Measurements from ENCODE around the gene NEXN.

NEXN gene

DNA sequence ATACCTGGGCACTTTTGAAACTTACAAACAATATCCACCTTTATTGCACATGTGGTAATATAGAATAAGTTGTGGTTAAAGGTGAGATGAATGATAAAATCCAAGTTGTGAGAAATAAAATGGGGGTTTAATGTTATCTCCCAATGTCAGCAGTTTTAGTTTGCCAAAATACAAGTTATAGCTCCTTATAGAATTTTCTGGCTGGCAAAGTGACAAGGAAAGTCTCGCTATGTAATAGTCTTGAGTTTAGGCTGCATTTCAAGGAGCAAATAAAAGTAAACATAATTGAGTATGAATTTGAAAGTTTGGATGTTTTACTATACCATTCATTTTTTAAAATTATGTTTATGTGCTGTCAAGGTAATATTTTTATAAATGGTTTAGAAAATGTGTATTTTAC is 15.0 kb upstream of the NEXN start:
- Histone ChIP-seq H3K36me3 (ENCODE audit: control insufficient read depth, insufficient read depth, low read length) (no peaks in the 10 kb centered on the region; the same call in 1 of the 2 replicates), H3K27me3 (replicated peaks; ENCODE audit: control insufficient read depth, insufficient read depth, low read length) (no peaks in the 10 kb centered on the region), H3K4me3 (replicated peaks; ENCODE audit: low read depth, low read length) (no peak overlapping the region)
- no peak for DNase-seq (ENCODE audit: extremely low read depth, insufficient read length)
- TF ChIP-seq, protein P1, sequence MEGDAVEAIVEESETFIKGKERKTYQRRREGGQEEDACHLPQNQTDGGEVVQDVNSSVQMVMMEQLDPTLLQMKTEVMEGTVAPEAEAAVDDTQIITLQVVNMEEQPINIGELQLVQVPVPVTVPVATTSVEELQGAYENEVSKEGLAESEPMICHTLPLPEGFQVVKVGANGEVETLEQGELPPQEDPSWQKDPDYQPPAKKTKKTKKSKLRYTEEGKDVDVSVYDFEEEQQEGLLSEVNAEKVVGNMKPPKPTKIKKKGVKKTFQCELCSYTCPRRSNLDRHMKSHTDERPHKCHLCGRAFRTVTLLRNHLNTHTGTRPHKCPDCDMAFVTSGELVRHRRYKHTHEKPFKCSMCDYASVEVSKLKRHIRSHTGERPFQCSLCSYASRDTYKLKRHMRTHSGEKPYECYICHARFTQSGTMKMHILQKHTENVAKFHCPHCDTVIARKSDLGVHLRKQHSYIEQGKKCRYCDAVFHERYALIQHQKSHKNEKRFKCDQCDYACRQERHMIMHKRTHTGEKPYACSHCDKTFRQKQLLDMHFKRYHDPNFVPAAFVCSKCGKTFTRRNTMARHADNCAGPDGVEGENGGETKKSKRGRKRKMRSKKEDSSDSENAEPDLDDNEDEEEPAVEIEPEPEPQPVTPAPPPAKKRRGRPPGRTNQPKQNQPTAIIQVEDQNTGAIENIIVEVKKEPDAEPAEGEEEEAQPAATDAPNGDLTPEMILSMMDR (IDR thresholded peaks at IDR 0.05; ENCODE audit: insufficient read depth, low read length, poor library complexity, severe bottlenecking), result no peak

DNA sequence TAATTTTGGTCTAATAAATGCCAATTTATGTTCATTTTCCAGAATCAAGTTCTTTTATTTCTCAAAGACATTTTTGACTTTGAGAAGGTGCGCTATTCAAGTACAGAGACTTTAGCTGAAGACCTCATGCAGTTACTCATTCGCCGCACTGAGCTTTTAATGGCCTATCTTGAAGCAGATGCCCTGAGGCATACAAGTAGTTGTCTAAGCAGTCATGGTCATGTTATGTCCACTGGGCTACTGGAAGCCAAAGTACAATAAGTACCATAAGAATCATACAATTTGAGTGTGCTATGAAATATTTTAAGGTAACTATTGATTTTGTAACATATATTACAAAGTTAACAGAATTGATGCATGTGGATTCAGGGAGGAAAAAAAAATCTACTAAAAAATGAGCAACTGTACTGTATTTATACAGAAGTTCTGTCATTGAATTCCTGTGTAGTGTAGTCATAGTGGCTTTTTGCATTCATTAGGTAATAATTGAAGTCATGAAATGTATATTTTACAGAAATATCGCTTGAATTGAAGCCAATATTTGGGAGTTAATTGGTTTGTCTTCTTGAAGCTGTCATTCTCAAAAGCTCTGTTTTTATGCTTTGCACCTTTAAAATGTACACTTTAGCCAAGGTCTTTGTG is 13.5 kb upstream of the NEXN start:
- DNase-seq (ENCODE audit: extremely low read depth, insufficient read length), result no peak
- no peaks in the 10 kb centered on the region for H3K36me3 ChIP-seq (ENCODE audit: control insufficient read depth, insufficient read depth, low read length)

DNA sequence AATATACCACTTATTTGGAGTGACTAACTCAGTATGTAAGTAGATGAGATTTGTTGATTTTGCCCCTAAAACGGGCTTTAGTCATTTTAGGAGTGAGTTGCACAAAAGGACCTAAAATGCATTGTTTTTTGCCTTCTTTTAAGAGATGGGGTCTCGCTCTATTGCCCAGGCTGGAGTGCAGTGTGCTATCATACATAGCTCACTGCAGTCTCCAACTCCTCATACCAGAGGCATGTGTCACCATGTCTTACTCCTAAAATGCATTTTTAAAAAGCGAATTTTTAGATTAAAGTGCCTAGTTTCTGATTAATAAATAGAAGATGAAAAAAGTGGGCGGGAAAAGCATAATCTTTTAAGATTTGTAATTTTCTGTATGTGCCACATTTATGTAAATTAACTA is 11.5 kb upstream of the NEXN start:
- TF ChIP-seq, protein P1 (IDR thresholded peaks at IDR 0.05; ENCODE audit: insufficient read depth, low read length, poor library complexity, severe bottlenecking), result no peak
- Histone ChIP-seq H3K4me3 (replicated peaks; ENCODE audit: low read depth, low read length) (no peak overlapping the region), H3K36me3 (ENCODE audit: control insufficient read depth, insufficient read depth, low read length) (no peaks in the 10 kb centered on the region), H3K27me3 (replicated peaks; ENCODE audit: control insufficient read depth, insufficient read depth, low read length) (no peaks in the 10 kb centered on the region)
- DNase-seq (ENCODE audit: extremely low read depth, insufficient read length), result no peak

More for the DNA sequence above, 13.5 kb upstream of the NEXN start:
- TF ChIP-seq, protein P1 (IDR thresholded peaks at IDR 0.05; ENCODE audit: insufficient read depth, low read length, poor library complexity, severe bottlenecking), result no peak
- H3K4me3 ChIP-seq (replicated peaks; ENCODE audit: low read depth, low read length), result no peak overlapping the region
- no peaks in the 10 kb centered on the region for H3K27me3 ChIP-seq (replicated peaks; ENCODE audit: control insufficient read depth, insufficient read depth, low read length)

DNA sequence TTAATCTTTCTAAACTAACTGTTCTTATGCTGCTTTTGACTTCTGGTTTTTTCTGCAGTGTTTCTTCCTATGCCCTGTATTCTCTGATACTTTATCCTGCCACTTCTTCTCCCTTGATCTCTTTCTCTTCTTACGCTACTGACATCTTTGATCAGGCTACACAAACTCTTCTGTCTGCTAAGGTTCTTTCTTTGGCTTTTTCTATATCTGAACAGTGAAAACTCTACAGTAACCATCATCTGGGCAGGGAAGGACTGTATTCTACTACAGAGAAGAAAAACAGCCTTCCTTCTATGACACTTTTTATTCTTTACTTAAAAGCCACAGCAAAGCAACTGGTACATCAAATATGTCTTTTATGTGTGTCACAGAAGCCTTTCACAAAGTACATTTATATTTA is 7.4 kb upstream of the NEXN start:
- no peak for DNase-seq (ENCODE audit: extremely low read depth, insufficient read length)
- TF ChIP-seq, protein P1 (IDR thresholded peaks at IDR 0.05; ENCODE audit: insufficient read depth, low read length, poor library complexity, severe bottlenecking), result no peak
- no peaks in the 10 kb centered on the region for H3K36me3 ChIP-seq (ENCODE audit: control insufficient read depth, insufficient read depth, low read length)
- H3K27me3 ChIP-seq (replicated peaks; ENCODE audit: control insufficient read depth, insufficient read depth, low read length), result no peaks in the 10 kb centered on the region
- H3K4me3 ChIP-seq (replicated peaks; ENCODE audit: low read depth, low read length), result no peak overlapping the region

DNA sequence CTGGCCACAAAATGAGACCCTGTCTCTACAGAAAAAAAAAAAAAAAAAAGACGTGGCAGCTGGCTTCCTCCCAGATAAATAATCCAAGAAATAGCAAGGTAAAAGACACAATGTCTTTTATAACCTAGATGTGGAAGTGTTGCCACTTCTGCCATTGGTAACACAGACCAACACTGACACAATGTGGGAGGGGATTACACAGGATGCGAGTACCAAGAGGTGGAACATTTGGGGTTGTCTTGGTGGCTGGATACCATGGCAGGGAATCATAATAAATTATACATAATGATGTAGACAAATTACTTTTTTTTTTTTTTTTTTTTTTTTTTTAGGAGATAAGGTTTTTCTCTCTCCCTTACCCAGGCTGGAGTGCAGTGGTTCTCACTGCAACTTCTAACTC is 6.0 kb upstream of the NEXN start:
- Histone ChIP-seq H3K36me3 (ENCODE audit: control insufficient read depth, insufficient read depth, low read length) (no peaks in the 10 kb centered on the region; the same call in 1 of the 2 replicates), H3K27me3 (replicated peaks; ENCODE audit: control insufficient read depth, insufficient read depth, low read length) (no peaks in the 10 kb centered on the region), H3K4me3 (replicated peaks; ENCODE audit: low read depth, low read length) (no peak overlapping the region)
- no peak for DNase-seq (ENCODE audit: extremely low read depth, insufficient read length)
- TF ChIP-seq, protein P1 (IDR thresholded peaks at IDR 0.05; ENCODE audit: insufficient read depth, low read length, poor library complexity, severe bottlenecking), result no peak

Data from GM06990 (cell line).